Measurements from ENCODE around the gene ATP5MC3.
"Not testable (repeated sequence)": the region's sequence is repeated elsewhere in the genome, so short reads cannot be mapped to it uniquely, and the experiment has no call there.

Gene ATP5MC3

DNA sequence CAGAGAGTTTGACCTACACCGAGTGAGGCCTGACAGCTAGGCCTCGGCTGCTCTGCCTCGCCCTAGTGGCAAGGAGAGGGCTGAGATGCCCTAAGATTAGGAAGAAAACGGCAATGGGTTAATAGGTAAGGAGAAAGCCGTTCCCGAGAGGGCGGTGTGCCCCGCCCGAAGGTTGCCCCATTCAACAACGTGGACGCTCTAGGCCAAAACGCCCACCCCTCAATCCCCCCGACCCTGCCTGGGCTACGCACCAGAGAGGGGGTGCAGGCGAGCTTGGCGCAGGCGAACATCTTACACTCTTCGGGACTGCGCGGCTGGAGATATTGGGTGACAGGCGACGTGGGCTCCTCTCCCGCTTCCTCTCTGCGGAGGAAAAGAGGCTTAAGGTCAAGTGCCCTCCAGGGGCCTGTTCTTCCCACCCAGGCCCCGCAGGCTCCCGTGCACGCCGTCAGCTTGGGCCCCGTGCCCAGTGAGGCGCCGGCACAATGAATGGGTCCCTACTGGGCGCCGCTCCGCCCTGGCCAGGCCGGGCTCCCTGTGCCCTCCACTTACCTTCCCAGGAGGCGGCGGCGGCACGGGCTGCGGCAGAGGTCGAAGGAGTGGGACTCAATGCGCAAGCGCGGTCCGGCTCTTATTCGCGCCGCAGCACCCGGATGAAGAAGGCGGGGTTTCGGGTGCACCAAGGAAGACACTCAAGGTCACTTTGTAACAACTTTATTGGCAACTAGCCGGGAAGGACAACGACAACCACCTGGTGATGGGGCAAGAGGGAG is at the start of gene ATP5MC3:
ATP5MC3 (minus strand) TSS at position 607 of the 773 bp plus-strand sequence; CDS start at position 290, 317 bp downstream.
- DNase-seq (ENCODE audit: low read depth in 1 of 2, low spot score in 1 of 2), result peak; percentile 82 to 85

DNA sequence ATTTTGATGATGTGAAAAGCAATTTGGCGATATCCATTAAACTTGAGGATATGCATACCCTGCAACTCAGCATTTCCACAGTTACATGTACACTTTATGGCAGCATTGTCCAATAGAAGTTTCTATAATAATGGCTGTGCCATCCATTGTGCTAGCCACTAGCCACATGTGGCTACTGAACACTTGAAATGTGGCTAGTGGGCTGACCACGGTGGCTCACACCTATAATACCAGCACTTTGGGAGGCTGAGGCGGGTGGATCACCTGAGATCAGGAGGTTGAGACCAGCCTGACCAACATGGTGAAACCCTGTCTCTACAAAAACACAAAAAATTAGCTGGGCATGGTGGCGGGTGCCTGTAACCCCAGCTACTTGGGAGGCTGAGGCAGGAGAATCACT is 47.1 kb upstream of the ATP5MC3 start:
- DNase-seq (ENCODE audit: low read depth in 1 of 2, low spot score in 1 of 2), result not testable (repeated sequence)

DNA sequence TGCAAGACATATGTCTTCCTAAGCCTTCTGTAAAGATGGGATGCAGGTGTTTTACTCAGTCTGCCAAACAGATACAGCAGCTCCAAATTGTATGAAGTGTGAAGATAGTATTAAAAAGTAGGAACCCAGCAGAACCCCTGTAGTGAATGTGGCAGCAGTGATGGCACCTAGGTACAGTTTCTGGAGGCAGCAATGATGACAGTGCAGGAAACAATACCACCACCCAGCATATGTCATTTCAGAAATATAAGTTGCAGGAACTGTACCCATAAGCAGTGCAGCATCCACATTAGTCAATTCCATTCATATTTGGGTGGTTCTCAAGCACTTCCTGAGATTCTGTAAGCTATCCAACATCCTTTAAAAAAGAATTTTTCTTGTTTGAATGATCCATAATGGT is 46.7 kb upstream of the ATP5MC3 start:
- DNase-seq (ENCODE audit: low read depth in 1 of 2, low spot score in 1 of 2), result no peak

DNA sequence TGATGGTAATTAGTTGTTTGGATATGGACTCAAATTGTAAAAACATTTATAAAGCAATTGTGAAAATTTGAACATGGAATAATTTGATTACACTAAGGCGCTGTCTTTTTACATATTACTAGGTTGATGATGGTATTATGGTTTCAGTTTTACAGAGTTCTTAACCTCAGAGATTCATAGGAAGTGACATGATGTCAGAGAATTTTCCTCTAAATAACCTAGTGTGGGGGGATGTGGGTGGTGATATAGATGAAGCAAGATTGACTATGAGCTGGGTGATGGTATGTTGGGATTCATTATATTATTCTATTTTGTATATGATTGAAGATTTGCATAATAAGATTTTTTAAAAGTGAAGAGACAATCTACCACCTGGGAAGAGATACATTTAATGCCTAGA is 45.9 kb upstream of the ATP5MC3 start:
- DNase-seq (ENCODE audit: low read depth in 1 of 2, low spot score in 1 of 2), result no peak

DNA sequence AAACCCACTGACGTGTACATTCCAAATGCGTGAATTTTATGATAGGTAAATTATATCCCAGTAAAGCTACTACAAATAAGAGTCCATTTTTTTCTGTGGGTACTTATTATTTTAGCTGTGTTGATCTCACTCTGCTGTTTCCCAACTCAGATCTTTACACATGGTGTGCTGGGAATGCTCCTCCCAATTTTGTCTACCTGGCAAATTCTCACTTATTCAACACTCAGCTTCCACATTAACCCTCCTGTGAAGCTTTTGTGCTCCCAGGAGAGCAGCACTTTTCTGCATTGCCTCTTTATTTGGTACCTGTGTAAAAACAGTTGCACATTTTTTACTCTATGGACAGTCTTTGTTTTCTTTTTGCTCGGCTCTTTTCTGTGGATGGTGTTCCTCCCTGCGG is 38.6 kb upstream of the ATP5MC3 start:
- no peak for DNase-seq (ENCODE audit: low read depth in 1 of 2, low spot score in 1 of 2)

DNA sequence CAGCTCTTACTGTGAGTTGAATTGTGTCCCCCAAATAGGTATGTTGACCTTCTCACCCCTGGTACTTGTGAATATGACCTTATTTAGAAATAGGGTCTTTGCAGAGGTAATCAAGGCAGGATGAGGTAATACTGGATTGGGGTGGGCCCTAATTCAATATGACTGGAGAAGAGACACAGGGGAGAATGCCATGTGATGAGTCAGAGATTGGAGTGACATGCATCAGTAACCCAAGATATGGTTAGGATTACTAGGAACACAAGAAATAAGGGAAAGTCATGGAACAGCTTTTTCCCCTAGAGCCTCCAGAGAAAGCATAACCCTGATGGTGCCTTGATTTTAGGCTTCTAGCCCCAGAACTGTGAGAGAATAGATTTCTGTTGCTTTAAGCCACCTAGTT is 37.0 kb upstream of the ATP5MC3 start:
- DNase-seq (ENCODE audit: low read depth in 1 of 2, low spot score in 1 of 2), result no peak

DNA sequence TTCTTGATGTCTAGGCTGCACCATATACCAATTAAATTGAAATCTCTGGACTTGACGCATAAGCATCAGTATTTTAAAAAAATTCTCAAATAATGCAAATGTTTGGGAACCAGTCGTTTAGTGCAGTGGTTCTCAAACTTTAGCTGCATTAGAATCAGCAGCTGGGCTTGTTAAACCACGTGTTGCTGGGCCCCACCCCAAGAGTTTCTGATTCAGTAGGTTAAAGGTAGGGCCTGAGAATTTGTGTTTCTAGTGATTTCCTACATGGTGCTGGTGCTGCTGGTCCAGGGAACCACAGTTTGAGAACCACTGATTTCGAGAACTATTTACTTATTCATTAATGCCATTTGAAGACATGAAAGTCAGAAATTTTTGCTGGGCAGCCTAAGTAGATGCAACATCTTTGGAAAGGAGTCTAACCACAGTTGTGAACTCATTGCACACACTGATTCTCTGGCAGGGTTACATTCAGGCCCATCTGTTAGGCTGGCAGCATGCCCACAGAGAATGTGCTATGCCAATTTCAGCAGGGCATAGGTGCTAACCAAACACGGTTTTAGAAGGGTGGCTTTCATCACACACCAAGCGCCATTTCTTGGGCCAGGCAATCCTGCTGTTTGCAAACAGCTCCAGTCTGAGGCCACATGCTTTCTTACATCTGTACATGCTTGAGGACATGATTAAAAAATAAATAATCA is 26.4 kb upstream of the ATP5MC3 start:
- DNase-seq (ENCODE audit: low read depth in 1 of 2, low spot score in 1 of 2), result no peak

DNA sequence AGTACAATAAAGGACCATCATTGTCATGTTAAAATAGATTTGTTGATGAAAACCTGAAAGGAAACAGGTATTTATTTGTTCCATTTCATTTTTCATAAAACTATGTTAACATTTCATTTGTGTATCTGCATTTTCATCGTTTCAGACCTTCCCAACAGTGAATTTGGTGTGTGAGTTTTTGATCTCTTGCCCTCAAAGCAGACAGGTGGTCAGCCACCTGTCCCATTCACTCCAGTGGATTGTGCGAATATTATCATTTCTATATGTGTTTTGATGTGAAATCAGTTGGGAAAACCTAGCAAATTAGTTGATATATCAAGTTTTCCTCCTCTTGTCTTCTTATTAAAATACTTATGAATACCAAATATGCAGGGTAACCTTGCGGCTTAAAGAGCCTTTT is 25.4 kb upstream of the ATP5MC3 start:
- DNase-seq (ENCODE audit: low read depth in 1 of 2, low spot score in 1 of 2), result no peak

DNA sequence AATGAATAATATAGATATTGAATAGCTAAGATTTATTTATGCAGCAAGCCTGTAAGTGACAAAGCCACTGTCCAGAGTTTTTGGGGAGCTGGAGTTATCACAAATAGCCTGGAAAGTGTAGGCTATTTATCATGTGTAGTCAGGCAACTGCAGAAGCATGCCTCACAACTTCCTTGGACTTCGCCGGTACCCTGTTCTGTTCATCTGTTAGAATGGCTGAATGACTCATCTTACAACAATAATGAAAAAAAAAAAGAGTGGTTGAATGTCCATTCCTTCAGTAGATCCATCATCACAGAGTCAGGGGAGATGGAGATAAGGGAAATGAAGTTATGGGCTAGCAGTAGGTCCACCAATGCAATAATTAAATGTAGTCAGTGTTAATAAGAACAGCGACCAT is 24.0 kb upstream of the ATP5MC3 start:
- no peak for DNase-seq (ENCODE audit: low read depth in 1 of 2, low spot score in 1 of 2)

DNA sequence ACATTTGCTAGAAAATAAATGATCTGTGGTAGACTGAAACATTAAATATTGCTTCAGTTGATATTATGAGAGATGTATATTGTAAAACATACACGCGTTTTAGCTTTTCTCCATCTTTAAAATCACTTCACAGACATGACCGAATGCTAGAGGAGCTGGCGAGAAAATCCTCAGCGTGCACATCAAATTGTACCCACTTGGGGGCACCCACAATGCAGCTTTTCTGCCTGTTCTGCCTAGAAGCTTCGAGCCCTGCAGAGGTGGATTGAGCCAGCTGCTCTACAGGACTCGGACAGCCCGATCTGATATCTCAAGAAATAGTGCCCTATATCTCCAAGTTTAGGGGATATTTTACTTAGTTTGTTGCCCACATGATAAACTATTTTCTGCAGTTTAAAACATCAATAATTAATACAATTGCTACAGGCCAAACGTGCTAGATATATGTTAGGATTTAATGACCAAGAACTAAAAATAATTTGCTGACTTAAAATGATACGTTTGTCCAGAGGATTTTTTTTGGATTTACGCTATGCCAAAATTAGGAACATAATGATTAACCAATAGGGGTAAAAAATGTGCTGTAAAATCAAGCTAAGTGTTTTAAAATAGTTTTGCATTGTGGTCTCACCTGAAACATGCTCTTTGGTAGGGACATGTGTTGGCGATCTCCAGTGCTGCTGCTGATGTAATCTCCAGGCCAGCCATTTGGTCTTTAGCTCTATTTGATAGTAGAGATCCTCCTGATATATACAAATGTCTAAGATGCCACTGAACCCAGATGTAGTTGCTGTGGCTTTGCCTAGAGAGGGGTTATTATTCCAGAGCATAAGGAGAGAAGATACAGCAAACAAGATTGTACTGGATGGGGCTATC is 22.3 kb upstream of the ATP5MC3 start:
- DNase-seq (ENCODE audit: low read depth in 1 of 2, low spot score in 1 of 2), result peak in 1 of 2 donors; percentile 10

DNA sequence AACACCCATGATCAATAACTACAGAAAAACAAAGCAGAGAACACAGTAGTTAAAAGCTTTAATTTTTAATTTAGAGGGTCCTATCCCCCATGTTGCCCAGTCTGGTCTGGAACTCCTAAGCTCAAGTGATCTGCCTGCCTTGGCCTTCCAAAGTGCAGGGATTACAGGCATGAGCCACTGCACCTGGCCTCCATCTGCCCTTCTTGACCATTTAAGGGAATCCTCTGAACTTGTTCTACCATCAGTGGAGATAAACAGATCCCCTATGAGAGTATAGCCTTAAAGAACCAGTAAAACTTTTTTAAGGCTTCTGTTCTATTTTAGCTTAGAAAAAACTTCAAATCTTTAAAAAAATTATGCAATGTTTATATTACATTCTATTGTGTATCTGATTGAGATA is 13.5 kb upstream of the ATP5MC3 start:
- no peak for DNase-seq (ENCODE audit: low read depth in 1 of 2, low spot score in 1 of 2)

DNA sequence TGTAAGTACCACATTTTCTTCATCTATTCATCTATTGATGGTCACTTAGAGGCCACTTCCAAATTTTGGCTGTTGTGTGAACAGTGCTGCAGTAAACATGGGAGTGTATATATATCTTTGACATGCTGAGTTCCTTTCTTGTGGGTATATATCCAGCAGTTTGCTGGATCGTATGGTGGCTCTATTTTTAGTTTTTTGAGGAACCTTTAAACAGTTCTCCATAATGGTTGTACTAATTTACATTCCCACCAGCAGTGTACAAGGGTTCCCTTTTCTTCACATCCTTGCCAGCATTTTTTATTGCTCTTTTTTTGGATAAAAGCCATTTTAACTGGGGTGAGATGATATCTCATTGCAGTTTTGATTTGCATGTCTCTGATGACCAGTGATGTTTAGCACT is 7.3 kb upstream of the ATP5MC3 start:
- DNase-seq (ENCODE audit: low read depth in 1 of 2, low spot score in 1 of 2), result no peak

DNA sequence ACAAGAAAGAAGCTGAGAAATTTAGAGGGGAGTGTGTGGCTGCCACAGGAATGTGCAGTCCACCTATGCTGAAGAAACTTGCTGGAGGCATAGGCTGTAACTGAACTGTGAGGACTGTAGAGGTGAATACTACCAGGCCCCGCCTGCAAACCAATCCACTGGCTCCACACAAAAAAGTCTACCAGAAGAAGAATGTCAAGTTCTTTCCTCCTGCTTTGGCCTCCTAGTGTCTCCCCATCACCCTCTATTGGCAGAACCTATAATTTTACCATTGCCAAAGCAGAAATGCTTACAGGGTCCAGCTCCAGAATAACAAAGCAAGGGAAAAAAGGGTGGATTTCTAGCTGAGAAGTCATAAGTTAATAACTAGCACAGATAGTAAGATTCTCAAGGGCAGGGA is 5.9 kb upstream of the ATP5MC3 start:
- no peak for DNase-seq (ENCODE audit: low read depth in 1 of 2, low spot score in 1 of 2)

DNA sequence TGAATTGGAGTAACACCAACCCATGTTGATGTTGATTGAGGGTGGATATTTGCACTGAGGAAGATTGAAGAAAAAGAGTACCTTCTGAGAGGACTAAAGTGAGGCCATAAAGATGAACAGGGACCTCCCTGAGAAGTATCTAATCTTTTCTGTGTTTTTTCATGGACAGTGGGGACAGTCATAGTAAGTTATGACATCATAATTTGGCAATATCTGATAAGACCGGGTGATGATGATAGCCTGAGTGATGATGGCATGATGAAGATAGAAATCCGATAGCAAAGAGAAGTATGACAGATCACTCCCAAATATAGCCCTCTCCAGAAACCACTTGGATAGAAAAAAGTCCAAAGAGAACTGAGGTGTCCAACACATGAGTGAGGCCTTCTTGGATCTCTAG is 2.2 kb upstream of the ATP5MC3 start:
- no peak for DNase-seq (ENCODE audit: low read depth in 1 of 2, low spot score in 1 of 2)

DNA sequence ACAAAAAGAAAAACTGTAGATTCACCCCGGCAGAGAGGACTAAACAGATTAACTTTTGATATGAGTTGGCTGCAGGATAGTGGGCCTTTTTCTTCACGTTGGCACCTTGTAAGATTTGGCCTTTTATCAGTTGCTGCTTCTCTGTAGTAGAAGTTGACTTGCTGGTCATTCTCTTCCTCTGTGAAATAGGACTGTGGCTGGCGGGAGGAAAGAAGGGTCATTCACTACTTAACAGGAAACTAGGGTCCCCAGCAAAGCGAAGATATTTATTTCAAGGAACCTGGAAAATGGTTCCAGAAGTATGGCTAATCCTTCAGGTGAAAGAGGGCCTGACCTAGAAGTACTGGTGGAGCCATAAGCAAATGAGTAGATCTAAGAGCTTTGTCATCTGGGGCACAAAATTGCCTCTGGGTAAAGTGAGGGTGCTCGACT is 383 bp upstream of the ATP5MC3 start:
- no peak for DNase-seq (ENCODE audit: low read depth in 1 of 2, low spot score in 1 of 2)

DNA sequence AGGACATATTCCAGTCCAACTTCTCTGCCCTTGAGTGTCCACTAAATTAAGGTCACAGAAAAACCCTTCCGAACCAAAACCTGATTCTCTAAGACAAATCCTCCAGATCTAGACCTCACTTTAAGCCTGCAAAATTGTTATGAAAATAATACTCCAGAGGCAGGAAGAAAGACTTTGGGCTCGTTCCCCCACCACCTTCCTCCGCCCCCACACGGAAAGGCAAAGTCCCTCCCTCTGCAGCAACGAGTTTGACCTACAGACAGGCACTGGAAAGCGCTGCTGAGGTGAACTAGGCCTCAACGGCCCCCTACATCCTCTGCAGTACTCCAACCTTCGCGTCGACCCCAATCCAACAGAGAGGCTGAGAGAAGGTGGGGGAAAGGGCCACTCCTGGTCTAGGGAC is 808 bp downstream of the ATP5MC3 start:
- peak; percentile 11 to 20 for DNase-seq (ENCODE audit: low read depth in 1 of 2, low spot score in 1 of 2)

DNA sequence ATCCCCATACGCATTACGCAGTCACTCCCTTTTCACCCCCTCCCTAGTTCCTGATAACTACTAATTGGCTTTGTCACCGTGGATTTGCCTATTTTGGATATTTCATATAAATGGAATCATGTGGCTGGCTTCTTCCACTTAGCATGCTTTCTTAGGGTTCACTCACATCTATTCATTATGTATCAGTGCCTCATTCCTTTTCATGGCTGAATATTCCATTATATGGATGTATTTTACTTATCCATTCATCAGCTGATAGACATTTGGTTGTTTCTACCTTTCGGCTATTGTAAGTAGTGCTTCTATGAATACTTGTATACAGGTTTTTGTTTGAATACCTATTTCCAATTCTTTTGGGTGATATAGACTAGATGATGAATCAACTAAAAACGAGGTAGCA is 4.9 kb downstream of the ATP5MC3 start:
- DNase-seq (ENCODE audit: low read depth in 1 of 2, low spot score in 1 of 2), result no peak

DNA sequence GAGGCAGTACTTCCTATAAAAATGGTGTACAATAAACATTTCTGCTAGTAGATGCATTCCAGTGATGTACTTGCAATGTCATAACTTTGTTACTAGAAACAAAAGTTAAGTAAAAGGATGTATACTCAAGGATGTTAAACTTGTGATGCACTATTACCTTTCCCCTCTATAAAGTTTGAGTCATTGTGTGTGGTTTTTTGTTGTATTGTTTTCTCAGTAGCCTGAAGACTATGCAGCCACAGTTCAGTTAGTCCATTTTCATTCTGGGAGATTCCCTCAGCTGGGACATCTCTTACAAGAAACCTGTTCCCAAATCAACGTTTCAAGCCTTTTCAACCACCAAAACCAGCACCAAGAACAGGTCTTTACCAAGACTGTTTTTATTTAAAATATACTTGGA is 5.6 kb downstream of the ATP5MC3 start:
- no peak for DNase-seq (ENCODE audit: low read depth in 1 of 2, low spot score in 1 of 2)

DNA sequence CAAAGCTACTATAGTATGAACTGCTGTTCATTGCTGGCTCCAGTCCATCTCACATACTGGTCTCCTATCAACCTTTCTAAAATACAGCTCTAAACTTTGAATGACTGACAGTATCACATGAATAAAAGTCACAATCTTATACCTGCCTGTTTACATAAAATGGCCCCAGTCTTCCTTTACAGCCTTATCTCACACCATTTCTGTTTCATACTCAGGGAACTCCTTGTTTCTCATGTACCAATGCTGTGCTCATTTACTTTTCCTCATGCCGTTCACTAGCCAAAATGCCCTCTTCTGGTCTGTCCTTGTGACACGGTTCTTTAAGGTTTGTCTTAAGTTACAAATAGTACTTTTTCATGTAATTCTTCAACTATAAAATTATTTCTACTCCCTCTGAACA is 6.2 kb downstream of the ATP5MC3 start:
- no peak for DNase-seq (ENCODE audit: low read depth in 1 of 2, low spot score in 1 of 2)

DNA sequence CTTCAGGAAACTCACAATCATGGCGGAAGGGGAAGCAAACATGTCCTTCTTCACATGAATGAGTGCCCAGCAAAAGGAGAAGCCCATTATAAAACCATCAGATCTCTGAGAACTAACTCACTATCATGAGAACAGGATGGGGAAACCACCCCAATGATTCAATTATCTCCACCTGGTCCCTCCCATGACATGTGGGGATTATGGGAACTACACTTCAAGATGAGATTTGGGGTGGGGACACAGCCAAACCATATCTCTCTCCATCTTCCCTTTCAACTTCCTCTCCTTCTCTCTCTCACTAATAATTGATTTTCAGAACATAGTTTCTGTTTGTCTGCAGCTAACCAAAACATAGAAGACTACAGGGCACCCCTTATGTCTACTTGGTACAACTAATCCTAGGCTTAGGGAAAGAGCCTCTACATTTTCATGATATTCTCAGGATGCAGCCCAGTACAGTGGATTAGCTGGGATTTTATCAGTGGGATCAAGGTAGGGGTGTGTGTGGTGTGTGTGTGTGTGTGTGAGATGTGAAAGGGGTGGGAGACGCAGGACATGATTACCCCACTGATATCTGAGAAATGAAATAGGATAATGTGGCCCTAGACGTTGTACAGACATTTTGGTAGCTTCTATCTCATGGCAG is 10.7 kb downstream of the ATP5MC3 start:
- no peak for DNase-seq (ENCODE audit: low read depth in 1 of 2, low spot score in 1 of 2)

DNA sequence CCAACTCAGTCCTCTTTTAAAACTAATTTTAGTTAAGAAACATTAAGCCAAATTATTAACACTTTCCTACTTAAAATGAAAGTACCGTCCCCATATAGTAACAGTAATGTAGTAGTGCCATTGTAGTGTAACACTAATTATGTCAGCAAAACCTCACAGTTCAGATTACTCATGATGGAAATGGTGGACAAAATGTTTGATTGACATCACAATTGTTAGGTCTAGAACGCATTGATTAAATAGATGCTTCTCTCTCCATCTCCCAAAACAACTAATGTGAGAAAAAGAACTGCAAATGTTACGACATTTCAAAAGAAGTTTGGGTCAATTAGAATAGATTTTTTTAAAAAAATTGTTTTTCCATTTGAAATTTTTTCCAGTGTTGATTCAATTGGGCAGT is 12.3 kb downstream of the ATP5MC3 start:
- no peak for DNase-seq (ENCODE audit: low read depth in 1 of 2, low spot score in 1 of 2)
